Dendritic cell treated with granulocyte-macrophage colony-stimulating factor and Interleukin-4, amounts not matched to agents 40 ng/mL and 50 ng/mL, for 4 days (primary cell): Measurements from ENCODE around the gene ACYP2.

Experiments used
- H3K27ac Mint-ChIP-seq: one replicate; pipeline ENCODE4 v1.8.0; 2022; ENCODE audit warnings: mild to moderate bottlenecking, mixed read lengths
- H3K27me3 Mint-ChIP-seq: one replicate; pipeline ENCODE4 v1.8.0; 2022; ENCODE audit warnings: mild to moderate bottlenecking, mixed read lengths
- H3K36me3 Mint-ChIP-seq: one replicate; pipeline ENCODE4 v1.8.0; 2022; ENCODE audit warnings: low read depth, mixed read lengths
- H3K4me1 Mint-ChIP-seq: one replicate; pipeline ENCODE4 v1.8.0; 2022; ENCODE audit warnings: low read depth, mixed read lengths
- H3K4me3 Mint-ChIP-seq: one replicate; pipeline ENCODE4 v1.8.0; 2022; ENCODE audit warnings: mild to moderate bottlenecking, moderate library complexity, mixed read lengths
- H3K9me3 Mint-ChIP-seq: one replicate; pipeline ENCODE4 v1.8.0; 2022; ENCODE audit warnings: mixed read lengths
- intact Hi-C: fragments of 100-400 bp; cut with micrococcal nuclease; formaldehyde crosslinking; loops from one replicate; pipeline ENCODE4 v1.15.0; 2022

ACYP2 gene

DNA sequence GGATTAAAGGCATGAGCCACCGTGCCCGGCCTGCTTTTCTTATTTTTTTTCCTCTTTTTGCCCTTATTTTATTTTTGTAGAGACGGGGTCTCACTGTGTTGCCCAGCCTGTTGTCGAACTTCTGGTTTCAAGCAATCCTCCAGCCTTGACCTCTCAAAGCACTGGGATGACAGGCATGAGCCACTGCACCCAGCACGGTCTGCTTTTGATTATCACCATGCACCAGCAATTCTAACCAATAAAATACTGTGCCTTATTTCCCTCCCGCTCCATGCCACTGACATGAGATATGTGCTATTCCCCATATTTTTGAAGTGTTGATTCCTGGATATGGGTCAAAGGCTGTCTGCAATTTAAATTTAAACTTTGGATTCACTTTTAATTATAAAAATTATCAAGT, 42.9 kb downstream of the ACYP2 start:
- Mint-ChIP-seq H3K4me1 (no peaks in the 10 kb centered on the region), H3K36me3 (peaks cover 6% of the 10 kb centered on the region), H3K9me3 (peaks cover 9% of the 10 kb centered on the region), H3K27ac (no peak overlapping the region), H3K4me3 (no peak overlapping the region), H3K27me3 (no peaks in the 10 kb centered on the region)
- intact Hi-C loops = no loop called here

DNA sequence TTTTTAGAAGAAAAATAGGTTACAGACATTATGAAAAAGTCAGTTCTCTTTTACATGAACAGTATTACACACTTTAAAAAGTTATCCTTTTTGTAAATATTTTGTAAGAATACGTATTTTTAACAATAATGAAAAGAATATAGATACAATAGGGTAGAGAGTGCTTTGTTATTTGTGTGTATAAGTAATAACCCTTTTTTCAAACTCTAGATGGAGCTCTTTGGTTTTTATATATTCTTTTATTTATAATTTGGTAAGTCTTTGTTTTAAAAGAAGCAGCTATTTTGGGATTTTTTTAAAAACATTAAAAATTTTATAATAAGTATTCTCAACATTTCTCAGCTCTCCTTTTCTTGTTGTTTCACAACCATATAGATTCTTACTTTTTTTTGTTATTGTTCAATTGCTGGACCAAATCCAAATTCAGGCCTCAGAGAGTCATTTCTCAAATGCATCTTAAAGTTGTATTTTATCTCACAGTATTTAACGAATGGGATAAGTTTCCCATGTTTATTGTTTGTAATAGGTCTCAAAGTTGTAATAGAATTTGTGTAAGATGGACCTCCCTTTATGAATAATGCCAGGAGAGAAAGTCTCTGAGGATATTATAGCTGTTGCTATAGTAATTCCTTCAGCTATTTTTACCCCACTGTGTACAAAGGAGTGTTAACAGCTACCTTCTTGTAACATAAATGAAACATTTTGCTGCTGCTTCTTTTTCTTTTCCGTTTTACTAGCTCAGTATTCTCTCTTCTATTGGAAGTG, 46.4 kb downstream of the ACYP2 start:
- intact Hi-C loops = no loop called here
- H3K36me3 Mint-ChIP-seq = no peaks in the 10 kb centered on the region
- no peak overlapping the region for H3K4me3 Mint-ChIP-seq
- no peak overlapping the region for H3K27ac Mint-ChIP-seq
- H3K4me1 Mint-ChIP-seq = no peaks in the 10 kb centered on the region
- no peaks in the 10 kb centered on the region for H3K27me3 Mint-ChIP-seq
- H3K9me3 Mint-ChIP-seq = no peaks in the 10 kb centered on the region

DNA sequence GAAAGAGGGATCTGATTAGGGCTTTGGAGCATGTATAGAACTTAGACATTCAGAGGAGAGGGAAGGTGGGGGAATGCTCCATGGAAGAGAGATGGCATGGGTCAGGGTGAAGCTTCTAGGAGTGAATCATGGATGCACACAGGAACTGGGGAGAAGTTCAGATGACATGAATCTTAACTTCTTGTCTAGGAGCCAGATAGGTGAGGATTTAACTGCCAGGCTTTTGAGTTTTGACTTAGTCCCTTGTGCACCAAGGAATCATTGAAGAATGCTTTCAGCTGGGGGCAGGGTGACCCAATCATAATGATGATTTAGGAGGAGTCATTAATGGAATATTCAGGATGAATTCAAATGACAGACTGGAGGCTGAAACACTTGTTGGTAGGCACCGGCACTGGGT, 48.7 kb downstream of the ACYP2 start:
- H3K9me3 Mint-ChIP-seq = no peaks in the 10 kb centered on the region
- H3K27me3 Mint-ChIP-seq = no peaks in the 10 kb centered on the region
- no peak overlapping the region for H3K27ac Mint-ChIP-seq
- H3K36me3 Mint-ChIP-seq = no peaks in the 10 kb centered on the region
- no peaks in the 10 kb centered on the region for H3K4me1 Mint-ChIP-seq
- H3K4me3 Mint-ChIP-seq = no peak overlapping the region
- intact Hi-C loops = no loop called here

DNA sequence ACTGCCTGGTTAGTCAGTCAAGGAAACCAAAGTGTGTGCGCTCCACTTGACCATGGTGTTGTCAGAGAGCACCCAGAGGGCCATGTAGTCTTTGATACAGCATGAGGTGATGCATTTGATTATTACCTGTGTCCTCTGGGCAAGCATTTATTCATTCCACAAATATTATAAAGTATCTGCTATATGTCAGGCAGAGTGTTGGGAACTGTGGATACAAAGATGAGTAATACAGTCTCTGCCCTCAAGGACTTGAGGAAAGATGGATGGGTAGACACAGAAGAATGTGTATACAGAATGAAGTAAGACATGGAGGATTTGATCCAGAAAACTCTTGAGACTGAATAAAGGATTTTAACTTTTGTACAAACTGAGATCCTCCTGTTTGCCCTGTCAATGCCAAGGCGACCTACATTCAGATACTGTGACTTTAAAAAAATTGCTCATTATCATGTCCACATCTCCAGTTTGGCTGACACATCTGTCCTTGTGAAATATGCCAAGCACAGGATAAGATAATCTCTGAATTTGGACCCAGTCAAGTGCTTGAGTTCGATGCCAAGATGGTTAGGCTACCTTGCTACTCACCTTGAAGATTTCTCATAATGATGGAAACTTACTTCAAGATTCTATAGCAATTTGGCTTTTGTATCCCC, 50.8 kb downstream of the ACYP2 start:
- Mint-ChIP-seq H3K27me3 (no peaks in the 10 kb centered on the region), H3K27ac (no peak overlapping the region), H3K36me3 (no peaks in the 10 kb centered on the region), H3K9me3 (no peaks in the 10 kb centered on the region), H3K4me1 (no peaks in the 10 kb centered on the region), H3K4me3 (no peak overlapping the region)
- intact Hi-C loops = no loop called here

DNA sequence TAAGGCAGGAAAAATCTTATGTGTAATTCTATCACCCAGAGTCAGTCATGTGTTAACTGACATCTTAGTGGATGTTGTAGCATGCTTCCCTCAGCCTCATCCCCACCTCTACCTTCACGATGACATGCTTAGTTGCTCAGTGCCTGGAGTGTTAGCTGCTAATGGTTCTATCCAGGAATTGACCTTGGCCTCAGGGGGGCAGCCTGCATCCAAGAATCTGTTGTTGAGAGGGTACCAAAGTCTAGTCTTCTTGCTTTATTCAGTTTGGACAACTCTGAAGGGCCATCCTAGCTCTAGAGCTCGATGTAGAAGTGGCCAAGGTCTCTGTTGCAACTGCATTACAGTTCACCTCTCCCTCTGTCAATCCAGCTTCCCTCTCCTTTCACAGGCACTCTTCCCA, 61.2 kb downstream of the ACYP2 start:
- Mint-ChIP-seq H3K27ac (no peak overlapping the region), H3K4me1 (no peaks in the 10 kb centered on the region), H3K4me3 (no peak overlapping the region), H3K9me3 (no peaks in the 10 kb centered on the region), H3K27me3 (no peaks in the 10 kb centered on the region), H3K36me3 (no peaks in the 10 kb centered on the region)
- intact Hi-C loops = no loop called here

DNA sequence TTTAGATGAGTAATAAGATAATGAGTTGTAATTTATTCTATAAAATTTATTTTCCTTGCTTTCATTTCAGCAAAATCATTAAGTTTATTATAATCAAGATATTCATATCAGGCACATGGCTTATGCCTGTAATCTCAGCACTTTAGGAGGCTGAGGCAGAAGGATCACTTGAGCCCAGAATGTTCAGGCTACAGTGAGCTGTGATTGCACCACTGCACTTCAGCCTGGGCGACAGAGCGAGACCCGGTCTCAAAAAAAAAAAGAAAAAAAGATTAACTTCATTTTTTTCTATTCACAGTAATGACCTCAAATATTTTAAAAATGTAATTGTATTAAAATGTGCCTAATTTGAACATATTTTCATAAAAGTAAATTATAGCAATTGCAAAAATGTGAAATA, 67.9 kb downstream of the ACYP2 start:
- intact Hi-C loops = no loop called here
- H3K36me3 Mint-ChIP-seq = no peaks in the 10 kb centered on the region
- H3K4me3 Mint-ChIP-seq = no peak overlapping the region
- H3K27ac Mint-ChIP-seq = no peak overlapping the region
- H3K4me1 Mint-ChIP-seq = no peaks in the 10 kb centered on the region
- no peaks in the 10 kb centered on the region for H3K9me3 Mint-ChIP-seq
- no peaks in the 10 kb centered on the region for H3K27me3 Mint-ChIP-seq

DNA sequence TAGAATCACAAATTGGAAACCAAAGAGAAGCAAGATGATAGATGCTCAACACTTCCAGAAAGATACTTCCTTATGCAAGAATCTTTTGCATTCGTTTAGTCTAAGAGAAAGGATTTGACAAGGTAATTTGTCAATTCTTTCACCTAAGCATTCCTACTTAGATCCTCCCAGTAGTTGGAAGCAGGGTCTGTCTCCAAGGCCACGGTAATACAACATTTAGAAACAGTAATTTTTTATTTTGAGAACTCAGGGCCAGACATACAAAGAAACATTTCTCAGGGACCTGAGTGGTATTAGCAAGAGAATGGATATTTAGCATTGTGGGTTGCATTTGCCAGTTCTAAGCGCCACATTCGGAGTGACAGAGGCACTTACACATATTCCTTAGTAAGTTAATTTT, 68.6 kb downstream of the ACYP2 start:
- Mint-ChIP-seq H3K36me3 (no peaks in the 10 kb centered on the region), H3K27me3 (no peaks in the 10 kb centered on the region), H3K4me1 (no peaks in the 10 kb centered on the region), H3K4me3 (no peak overlapping the region), H3K27ac (no peak overlapping the region), H3K9me3 (no peaks in the 10 kb centered on the region)
- intact Hi-C loops = no loop called here

DNA sequence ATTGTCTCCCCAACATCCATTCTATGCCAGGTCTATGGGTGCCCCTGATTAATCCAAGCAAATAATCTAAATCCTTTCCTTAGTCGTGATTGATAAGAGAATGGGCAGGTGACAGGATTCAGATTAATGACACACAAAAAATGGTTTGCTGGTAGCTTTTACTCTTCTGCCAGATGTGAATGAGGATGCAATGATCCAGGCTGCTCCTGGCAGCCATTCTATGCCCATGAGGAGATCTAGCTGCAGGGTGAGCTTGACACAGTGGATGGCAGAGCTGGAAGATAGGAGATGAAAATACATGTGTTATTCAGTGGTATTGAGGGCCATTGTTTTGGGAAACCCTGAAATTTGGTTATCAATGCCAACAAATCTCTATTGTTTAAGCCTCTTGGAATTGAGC, 69.7 kb downstream of the ACYP2 start:
- H3K36me3 Mint-ChIP-seq = no peaks in the 10 kb centered on the region
- H3K9me3 Mint-ChIP-seq = no peaks in the 10 kb centered on the region
- intact Hi-C loops = no loop called here
- H3K27me3 Mint-ChIP-seq = no peaks in the 10 kb centered on the region
- H3K4me1 Mint-ChIP-seq = no peaks in the 10 kb centered on the region
- no peak overlapping the region for H3K27ac Mint-ChIP-seq
- no peak overlapping the region for H3K4me3 Mint-ChIP-seq

DNA sequence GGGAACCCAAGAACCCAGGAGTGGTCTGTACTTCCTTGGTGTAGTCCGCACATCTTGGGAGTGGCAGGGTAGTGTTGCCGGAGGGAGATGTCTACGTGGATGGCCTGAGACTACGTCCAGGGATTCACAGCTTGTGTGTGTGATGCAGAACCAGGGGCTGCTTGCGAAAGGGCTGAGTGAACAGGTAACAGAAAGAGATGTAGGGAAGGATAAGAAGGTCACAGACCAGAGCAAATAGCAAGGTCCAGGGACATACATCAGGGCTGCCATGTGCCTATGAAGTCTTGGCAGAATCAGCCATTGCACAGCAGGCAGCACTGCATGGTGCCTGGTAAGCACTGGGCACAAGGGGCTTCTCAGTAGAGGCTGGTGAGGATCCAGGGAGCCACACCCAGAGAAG, 71.9 kb downstream of the ACYP2 start:
- Mint-ChIP-seq H3K27ac (no peak overlapping the region), H3K36me3 (no peaks in the 10 kb centered on the region), H3K27me3 (no peaks in the 10 kb centered on the region), H3K4me3 (no peak overlapping the region), H3K4me1 (no peaks in the 10 kb centered on the region), H3K9me3 (no peaks in the 10 kb centered on the region)
- intact Hi-C loops = no loop called here

DNA sequence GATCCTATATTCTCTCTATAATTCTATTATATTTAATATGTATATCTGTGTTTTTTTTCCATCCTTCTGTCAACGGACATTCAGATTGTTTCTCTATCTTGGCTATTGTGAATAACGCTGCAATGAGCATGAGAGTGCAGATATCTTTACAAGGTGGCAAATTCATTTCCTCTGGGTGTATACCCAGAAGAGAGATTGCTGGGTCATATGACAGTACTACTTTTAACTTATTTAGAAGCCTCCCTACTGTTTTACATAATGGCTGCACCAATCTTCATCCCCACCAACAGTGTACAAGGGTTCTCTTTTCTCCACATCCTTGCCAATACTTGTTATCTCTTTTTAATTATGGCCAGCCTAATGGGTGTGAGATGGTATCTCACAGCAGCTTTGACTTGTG, 74.1 kb downstream of the ACYP2 start:
- H3K36me3 Mint-ChIP-seq = no peaks in the 10 kb centered on the region
- no peaks in the 10 kb centered on the region for H3K9me3 Mint-ChIP-seq
- intact Hi-C loops = no loop called here
- no peak overlapping the region for H3K4me3 Mint-ChIP-seq
- no peak overlapping the region for H3K27ac Mint-ChIP-seq
- H3K4me1 Mint-ChIP-seq = no peaks in the 10 kb centered on the region
- no peaks in the 10 kb centered on the region for H3K27me3 Mint-ChIP-seq

DNA sequence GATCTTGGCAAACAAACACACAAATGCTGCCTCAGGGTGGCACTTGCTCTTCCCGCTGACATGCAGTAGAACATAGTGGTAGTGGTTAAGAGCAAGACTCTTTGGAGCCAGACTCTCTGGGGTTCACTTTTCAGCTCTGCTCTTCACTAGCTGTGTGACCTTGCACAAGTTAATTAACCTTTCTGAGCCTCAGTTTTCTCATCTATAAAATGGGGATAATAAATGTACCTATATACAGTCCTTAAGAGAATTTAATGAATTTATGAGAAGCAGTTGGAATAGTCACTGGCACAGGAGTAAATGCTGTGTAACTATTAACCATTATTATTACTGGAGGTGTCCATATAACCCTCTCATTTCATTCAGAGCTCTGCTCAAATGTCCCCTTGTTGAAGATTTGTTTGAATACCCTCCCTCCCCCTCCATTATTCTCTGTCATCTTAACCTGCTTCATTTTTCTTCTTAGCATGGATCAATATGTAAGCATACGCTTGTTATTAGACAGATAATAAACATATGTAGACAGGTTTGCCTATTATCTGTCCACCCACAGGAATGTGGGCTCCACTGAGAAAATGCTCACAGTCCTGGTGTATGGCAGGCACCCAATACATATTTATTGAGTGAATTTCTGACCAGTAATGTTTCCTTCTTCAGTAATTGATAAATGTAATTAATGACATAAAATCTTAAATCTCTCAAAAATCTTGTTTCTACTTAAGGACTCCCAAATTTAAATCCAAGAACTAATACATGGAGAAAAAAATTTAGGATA, 76.1 kb downstream of the ACYP2 start:
- intact Hi-C loops = no loop called here
- H3K36me3 Mint-ChIP-seq = no peaks in the 10 kb centered on the region

DNA sequence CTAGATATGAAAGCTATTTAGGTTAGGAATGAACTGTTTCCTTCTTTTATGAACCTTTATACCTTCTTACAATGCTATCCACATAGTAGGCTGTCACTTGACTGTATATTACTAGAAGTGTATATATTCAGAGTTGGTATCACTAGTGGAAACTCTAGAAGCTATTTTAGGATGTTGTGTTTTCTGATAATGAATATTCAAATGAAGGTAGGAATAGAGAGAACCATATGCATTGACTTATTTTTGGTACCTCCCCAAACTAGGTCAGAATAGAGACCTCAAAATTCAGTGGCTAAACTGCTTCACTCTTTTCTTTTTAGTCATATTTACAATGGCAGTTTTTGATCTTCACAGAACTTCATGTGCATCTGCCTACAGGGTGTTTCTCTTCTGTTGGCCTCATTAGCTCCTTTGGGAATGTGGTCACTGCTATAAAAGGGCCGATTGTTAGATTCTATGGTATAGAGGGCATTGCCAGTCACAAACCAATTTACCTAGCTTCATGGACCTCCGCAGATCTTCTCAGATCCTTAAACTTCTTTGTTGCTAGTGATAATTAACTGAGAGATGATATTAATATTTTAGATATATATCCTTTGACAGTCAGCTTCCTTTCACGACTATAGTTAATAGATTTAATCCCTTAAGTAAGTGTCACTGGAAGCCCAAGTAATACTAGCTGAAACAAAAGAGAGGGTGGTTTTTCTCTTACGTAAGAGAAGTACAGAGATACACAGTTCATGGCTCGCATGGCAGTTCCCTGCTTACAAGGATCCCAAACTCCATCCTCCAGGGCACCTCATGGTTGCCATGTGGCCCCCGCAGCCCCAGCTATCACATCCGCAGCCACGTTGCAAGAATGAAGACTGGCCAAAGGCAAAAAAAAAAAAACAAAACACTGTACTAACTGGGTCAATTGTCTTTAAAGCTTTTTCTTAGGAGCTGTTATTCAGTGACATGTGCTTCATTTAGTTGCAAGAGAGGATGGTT, 79.6 kb downstream of the ACYP2 start:
- intact Hi-C loops = no loop called here

More for the DNA sequence above, 76.1 kb downstream of the ACYP2 start:
- Mint-ChIP-seq H3K4me3 (no peak overlapping the region), H3K9me3 (no peaks in the 10 kb centered on the region), H3K27me3 (no peaks in the 10 kb centered on the region), H3K4me1 (no peaks in the 10 kb centered on the region), H3K27ac (no peak overlapping the region)

DNA sequence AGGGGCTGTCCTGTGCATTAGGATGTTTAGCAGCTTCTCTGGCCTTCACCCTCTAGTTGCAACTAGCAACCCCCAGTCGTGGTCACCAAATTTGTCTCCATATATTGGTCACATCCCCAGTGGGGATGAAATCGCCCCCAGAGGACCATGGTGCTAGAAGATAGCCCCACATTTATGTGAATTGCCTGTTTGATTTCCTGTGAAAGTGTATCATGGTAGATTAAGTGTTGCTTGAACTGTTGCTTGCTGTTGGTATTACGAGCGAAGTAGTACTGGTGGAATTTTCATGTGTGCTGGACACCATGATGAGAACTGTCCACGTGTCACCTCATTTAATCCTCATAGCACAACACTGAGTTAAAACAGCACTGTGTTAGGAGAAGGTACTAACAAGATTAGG, 81.2 kb downstream of the ACYP2 start:
- Mint-ChIP-seq H3K27me3 (no peaks in the 10 kb centered on the region), H3K36me3 (no peaks in the 10 kb centered on the region), H3K4me3 (no peak overlapping the region), H3K27ac (no peak overlapping the region), H3K9me3 (no peaks in the 10 kb centered on the region), H3K4me1 (no peaks in the 10 kb centered on the region)
- intact Hi-C loops = no loop called here

More for the DNA sequence above, 79.6 kb downstream of the ACYP2 start:
- Mint-ChIP-seq H3K27me3 (no peaks in the 10 kb centered on the region), H3K4me3 (no peak overlapping the region), H3K27ac (no peak overlapping the region), H3K9me3 (no peaks in the 10 kb centered on the region), H3K4me1 (no peaks in the 10 kb centered on the region), H3K36me3 (no peaks in the 10 kb centered on the region)
